CD14-positive monocyte (primary cell): ENCODE results near the gene CDC34. TPM values are rescaled to one million over a fixed set of nuclear protein-coding genes. Genes with fewer than 3 reads are reported as not detected.

Experiments
- DNase-seq, 3 donors: peaks; one replicate each; pipeline ENCODE4 v3.0.0-alpha.2; 2011 to 2022
- H2AFZ ChIP-seq: 2 replicates; pipeline ENCODE4 v1.6.0; 2012; ENCODE audit warnings: mild to moderate bottlenecking, low read depth, low read length, inconsistent platforms; ENCODE audit not compliant: insufficient read depth, poor library complexity, severe bottlenecking
- H3K27ac ChIP-seq, 2 donors: 1 replicate in 1 of 2; 2 replicates in 1 of 2; pipeline ENCODE4 v1.5.1; 2012 to 2013; ENCODE audit warnings: low read length in 2 of 2, control low read depth in 1 of 2, inconsistent platforms in 1 of 2, low read depth in 1 of 2, mild to moderate bottlenecking in 1 of 2
- H3K27me3 ChIP-seq, 2 donors: one replicate each; pipeline versions ENCODE4 v1.6.0 to v1.6.1; 2011 to 2013; ENCODE audit warnings: low read length in 2 of 2; ENCODE audit not compliant: control insufficient read depth in 2 of 2, insufficient read depth in 2 of 2
- H3K36me3 ChIP-seq, 2 donors: replicated peaks in 1 of 2; 1 replicate in 1 of 2; 2 replicates in 1 of 2; pipeline versions ENCODE4 v1.5.1 to v1.6.1; 2012 to 2013; ENCODE audit warnings: low read length in 2 of 2, control low read depth in 1 of 2, inconsistent platforms in 1 of 2, mild to moderate bottlenecking in 1 of 2; ENCODE audit not compliant: insufficient read depth in 2 of 2, control insufficient read depth in 1 of 2
- H3K4me1 ChIP-seq, 2 donors: 1 replicate in 1 of 2; 2 replicates in 1 of 2; pipeline versions ENCODE4 v1.5.1 to v1.6.1; 2012 to 2013; ENCODE audit warnings: low read length in 2 of 2, control low read depth in 1 of 2, inconsistent platforms in 1 of 2, mild to moderate bottlenecking in 1 of 2, moderate library complexity in 1 of 2; ENCODE audit not compliant: insufficient read depth in 2 of 2, control insufficient read depth in 1 of 2
- H3K4me2 ChIP-seq: replicated peaks from 2 replicates; pipeline ENCODE3; 2012; ENCODE audit warnings: low read length, moderate library complexity, mild to moderate bottlenecking; ENCODE audit not compliant: poor library complexity, severe bottlenecking; ENCODE audit errors: extremely low read depth
- H3K4me3 ChIP-seq, 3 experiments: fragments of 200-600 bp in 1 of 3; sonication (generic) in 1 of 3; replicated peaks in 1 of 3; 1 replicate in 2 of 3; 2 replicates in 1 of 3; pipeline ENCODE4 v1.5.1; 2011 to 2013; ENCODE audit warnings: low read length in 3 of 3, mild to moderate bottlenecking in 3 of 3, control low read depth in 2 of 3, low read depth in 2 of 3, inconsistent platforms in 1 of 3, moderate library complexity in 1 of 3
- H3K79me2 ChIP-seq: 2 replicates; pipeline ENCODE4 v1.6.0; 2012; ENCODE audit warnings: mild to moderate bottlenecking, control low read depth, inconsistent platforms, low read length, moderate library complexity; ENCODE audit not compliant: insufficient read depth
- H3K9ac ChIP-seq: 2 replicates; pipeline ENCODE4 v1.6.0; 2017; ENCODE audit warnings: low read length, mild to moderate bottlenecking; ENCODE audit not compliant: insufficient read depth, poor library complexity, severe bottlenecking
- H3K9me3 ChIP-seq, 2 donors: replicated peaks in 1 of 2; 1 replicate in 1 of 2; 2 replicates in 1 of 2; pipeline versions ENCODE4 v1.5.1 to v1.6.1; 2012 to 2013; ENCODE audit warnings: low read length in 2 of 2, control low read depth in 1 of 2; ENCODE audit not compliant: control insufficient read depth in 1 of 2, insufficient read depth in 1 of 2
- H4K20me1 ChIP-seq: 2 replicates; pipeline ENCODE4 v1.6.0; 2012; ENCODE audit warnings: mild to moderate bottlenecking, low read length, control low read depth, moderate library complexity; ENCODE audit not compliant: insufficient read depth
- H3K27ac Mint-ChIP-seq, 7 donors: one replicate each; pipeline ENCODE4 v1.8.0; 2020; ENCODE audit warnings: mild to moderate bottlenecking in 7 of 7, mixed read lengths in 7 of 7, moderate library complexity in 6 of 7, inconsistent platforms in 2 of 7
- H3K27me3 Mint-ChIP-seq, 3 donors: one replicate each; pipeline ENCODE4 v1.8.0; 2021 to 2022; ENCODE audit warnings: low read depth in 3 of 3, mild to moderate bottlenecking in 3 of 3, mixed read lengths in 3 of 3, moderate library complexity in 3 of 3, inconsistent platforms in 1 of 3
- H3K36me3 Mint-ChIP-seq, 2 donors: one replicate each; pipeline ENCODE4 v1.8.0; 2020; ENCODE audit warnings: mixed read lengths in 2 of 2, inconsistent platforms in 1 of 2, mild to moderate bottlenecking in 1 of 2
- H3K4me1 Mint-ChIP-seq: one replicate; pipeline ENCODE4 v1.8.0; 2020; ENCODE audit warnings: mild to moderate bottlenecking, mixed read lengths
- H3K4me3 Mint-ChIP-seq, 2 donors: one replicate each; pipeline ENCODE4 v1.8.0; 2020; ENCODE audit warnings: mild to moderate bottlenecking in 2 of 2, mixed read lengths in 2 of 2, moderate library complexity in 1 of 2
- H3K9me3 Mint-ChIP-seq, 7 donors: one replicate each; pipeline ENCODE4 v1.8.0; 2020 to 2022; ENCODE audit warnings: mixed read lengths in 7 of 7, mild to moderate bottlenecking in 6 of 7, moderate library complexity in 6 of 7, inconsistent platforms in 2 of 7
- WGBS: methylation state at CpG from one replicate; pipeline ENCODE4 v1.1.5; 2013; ENCODE audit warnings: missing lambda C conversion rate; ENCODE audit not compliant: insufficient coverage; 5-methylcytosine and 5-hydroxymethylcytosine counted together
- intact Hi-C, 2 donors: fragments of 100-400 bp; cut with micrococcal nuclease; formaldehyde crosslinking; loops; one replicate each; pipeline versions ENCODE4 v1.15.0 to v1.15.1; 2023
- polyA plus RNA-seq, 3 donors: library from polyadenylated mRNA; depleted of rRNA in 1 of 3; unstranded in 2 of 3; stranded (reverse) in 1 of 3; fragments of 300-500 nt in 2 of 3; fragments of >200 nt in 1 of 3; fragmentation: Illumina TruSeq in 2 of 3; gene quantifications; 1 replicate in 2 of 3; 2 replicates in 1 of 3; pipeline ENCODE4 v1.2.3, GENCODE V29; 2012 to 2021
- TF ChIP-seq, protein P1 (sequence below): fragments of 200-600 bp; IDR thresholded peaks from one replicate; pipeline ENCODE4 v1.8.0; 2022; ENCODE audit warnings: antibody characterized with exemption, mild to moderate bottlenecking

Gene CDC34
- polyA plus RNA-seq, 3 donors: 25.2 to 49.2 (median 43.0) TPM

DNA sequence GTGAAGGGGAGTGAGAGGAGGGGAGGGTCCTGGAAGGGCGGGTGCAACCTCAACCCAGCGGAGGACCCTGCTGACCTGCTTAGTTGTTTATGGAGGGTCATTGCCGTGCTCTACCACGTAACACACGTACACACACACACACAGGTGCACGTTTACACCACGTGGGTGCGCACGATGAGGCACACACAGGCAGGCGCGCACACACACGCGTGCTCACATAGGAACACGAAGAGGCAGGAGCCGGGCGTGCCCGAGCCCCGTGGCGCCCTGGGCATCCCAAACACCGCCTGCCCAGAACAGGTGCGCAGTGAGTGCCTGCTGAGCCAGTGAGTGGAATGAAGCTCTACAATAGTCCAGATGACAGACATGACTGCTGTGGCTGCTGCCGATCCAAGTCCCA lies 46.5 kb upstream of the CDC34 start:
- no peak overlapping the region for H3K27ac Mint-ChIP-seq

DNA sequence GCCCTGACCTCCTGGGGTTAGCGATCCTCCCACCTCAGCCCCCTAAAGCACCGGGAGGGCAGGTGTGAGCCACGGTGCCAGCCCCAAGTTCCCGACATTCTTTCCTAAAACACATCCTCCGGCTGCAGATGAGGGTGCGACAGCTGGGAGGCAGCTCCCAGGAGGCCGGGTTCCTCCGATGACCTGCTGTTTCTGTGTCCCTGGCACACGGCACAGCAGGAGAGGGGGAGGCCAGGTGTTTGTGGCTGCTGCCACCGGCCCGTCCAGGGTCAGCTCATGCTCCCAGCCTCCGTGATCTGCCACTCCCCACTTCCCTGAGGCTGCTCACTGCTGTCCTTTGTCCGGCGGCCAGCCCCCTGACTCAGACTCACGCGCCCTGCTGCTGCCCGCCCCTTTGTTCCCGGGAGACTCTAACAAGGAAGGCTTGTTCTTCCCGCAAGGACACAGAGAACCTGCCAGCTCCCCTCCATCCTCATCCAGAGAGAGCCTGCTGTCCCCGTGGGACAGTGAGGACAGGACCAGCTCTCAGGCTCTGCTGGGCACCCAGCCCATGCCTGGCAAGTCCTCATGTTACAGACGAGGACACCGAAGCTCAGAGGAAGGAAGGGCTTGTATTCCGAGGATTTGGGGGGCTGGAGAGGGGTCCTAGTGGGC lies 45.9 kb upstream of the CDC34 start:
- Mint-ChIP-seq H3K27me3 (peaks cover 19 to 37% (median 32%) of the 10 kb centered on the region in 3 donors), H3K4me3 (peak overlapping the region in 1 of 2 donors; percentile 57), H3K27ac (no peak overlapping the region), H3K4me1 (peaks cover 11% of the 10 kb centered on the region), H3K9me3 (peaks cover 8 to 22% (median 14%) of the 10 kb centered on the region in 7 donors), H3K36me3 (no peaks in the 10 kb centered on the region)
- Histone ChIP-seq H3K27me3 (peaks cover 0 to 9% of the 10 kb centered on the region in 2 donors), H3K9me3 (peaks cover 8 to 11% of the 10 kb centered on the region in 2 donors), H3K4me3 (no peak overlapping the region), H3K36me3 (no peaks in the 10 kb centered on the region), H3K79me2 (no peaks in the 10 kb centered on the region), H3K4me1 (peaks cover 12 to 19% of the 10 kb centered on the region in 2 donors), H4K20me1 (no peaks in the 10 kb centered on the region), H2AFZ (no peak overlapping the region), H3K27ac (no peak overlapping the region), H3K4me2 (no peak overlapping the region), H3K9ac (no peak overlapping the region)
- TF ChIP-seq, protein P1, sequence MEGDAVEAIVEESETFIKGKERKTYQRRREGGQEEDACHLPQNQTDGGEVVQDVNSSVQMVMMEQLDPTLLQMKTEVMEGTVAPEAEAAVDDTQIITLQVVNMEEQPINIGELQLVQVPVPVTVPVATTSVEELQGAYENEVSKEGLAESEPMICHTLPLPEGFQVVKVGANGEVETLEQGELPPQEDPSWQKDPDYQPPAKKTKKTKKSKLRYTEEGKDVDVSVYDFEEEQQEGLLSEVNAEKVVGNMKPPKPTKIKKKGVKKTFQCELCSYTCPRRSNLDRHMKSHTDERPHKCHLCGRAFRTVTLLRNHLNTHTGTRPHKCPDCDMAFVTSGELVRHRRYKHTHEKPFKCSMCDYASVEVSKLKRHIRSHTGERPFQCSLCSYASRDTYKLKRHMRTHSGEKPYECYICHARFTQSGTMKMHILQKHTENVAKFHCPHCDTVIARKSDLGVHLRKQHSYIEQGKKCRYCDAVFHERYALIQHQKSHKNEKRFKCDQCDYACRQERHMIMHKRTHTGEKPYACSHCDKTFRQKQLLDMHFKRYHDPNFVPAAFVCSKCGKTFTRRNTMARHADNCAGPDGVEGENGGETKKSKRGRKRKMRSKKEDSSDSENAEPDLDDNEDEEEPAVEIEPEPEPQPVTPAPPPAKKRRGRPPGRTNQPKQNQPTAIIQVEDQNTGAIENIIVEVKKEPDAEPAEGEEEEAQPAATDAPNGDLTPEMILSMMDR: no peak
- DNase-seq: no peak
- 42% methylated on average over 16 of the region's 23 CpGs for WGBS
- intact Hi-C loops: loop anchor here in 1 of 2 donors (10.0 kb wide), 1 partner anchor 141 kb away; the partner anchor contains the start of gene MIER2

More for the DNA sequence above, 46.5 kb upstream of the CDC34 start:
- Histone ChIP-seq H3K27ac (no peak overlapping the region), H2AFZ (no peak overlapping the region), H3K9me3 (peaks cover 13 to 15% of the 10 kb centered on the region in 2 donors), H3K79me2 (no peaks in the 10 kb centered on the region), H4K20me1 (no peaks in the 10 kb centered on the region), H3K4me2 (no peak overlapping the region), H3K4me3 (no peak overlapping the region), H3K4me1 (peaks cover 12 to 18% of the 10 kb centered on the region in 2 donors), H3K36me3 (no peaks in the 10 kb centered on the region), H3K9ac (no peak overlapping the region), H3K27me3 (peaks cover 0 to 9% of the 10 kb centered on the region in 2 donors)
- Mint-ChIP-seq H3K4me1 (peaks cover 13% of the 10 kb centered on the region), H3K36me3 (no peaks in the 10 kb centered on the region), H3K9me3 (peaks cover 14 to 28% (median 20%) of the 10 kb centered on the region in 7 donors), H3K27me3 (peaks cover 22 to 41% (median 33%) of the 10 kb centered on the region in 3 donors), H3K4me3 (peak overlapping the region in 1 of 2 donors; percentile 35)
- TF ChIP-seq, protein P1: no peak
- 89% methylated on average over 20 of the region's 22 CpGs for WGBS
- DNase-seq: no peak
- intact Hi-C loops: loop anchor here in 1 of 2 donors (10.0 kb wide), 1 partner anchor 140 kb away; the partner anchor contains the start of gene MIER2
